Loucy (cell line): ENCODE data around the gene F11R.

Experiments
- H2AFZ ChIP-seq: fragments of 200-600 bp; sonication (generic); 2 replicates; pipeline ENCODE4 v1.6.0; 2016; ENCODE audit warnings: antibody characterized with exemption, mild to moderate bottlenecking, low read length, moderate library complexity
- H3F3A ChIP-seq: fragments of 200-600 bp; 2 replicates; pipeline ENCODE4 v1.6.0; 2016; ENCODE audit warnings: antibody characterized with exemption, low read depth, mild to moderate bottlenecking
- H3K27me3 ChIP-seq: fragments of 200-600 bp; sonication (generic); 2 replicates; pipeline ENCODE4 v1.6.1; 2014; ENCODE audit warnings: low read length, mild to moderate bottlenecking; ENCODE audit not compliant: insufficient read depth, poor library complexity, severe bottlenecking
- H3K36me3 ChIP-seq: fragments of 200-600 bp; sonication (generic); 2 replicates; pipeline ENCODE4 v1.6.1; 2016; ENCODE audit warnings: low read length; ENCODE audit not compliant: insufficient read depth
- H3K4me1 ChIP-seq: fragments of 200-600 bp; sonication (generic); 2 replicates; pipeline ENCODE4 v1.5.1; 2014; ENCODE audit warnings: low read length, mild to moderate bottlenecking; ENCODE audit not compliant: insufficient read depth, poor library complexity, severe bottlenecking
- H3K4me2 ChIP-seq: fragments of 200-600 bp; sonication (generic); 2 replicates; pipeline ENCODE4 v1.6.0; 2014; ENCODE audit warnings: antibody characterized with exemption, low read length, low read depth, mild to moderate bottlenecking; ENCODE audit not compliant: poor library complexity, severe bottlenecking
- H3K4me3 ChIP-seq: fragments of 200-600 bp; sonication (generic); 2 replicates; pipeline ENCODE4 v1.5.1; 2014; ENCODE audit warnings: low read length, mild to moderate bottlenecking, mixed read lengths; ENCODE audit not compliant: poor library complexity, severe bottlenecking
- H3K79me2 ChIP-seq: fragments of 200-600 bp; sonication (generic); 2 replicates; pipeline ENCODE4 v1.6.1; 2014; ENCODE audit warnings: low read length; ENCODE audit not compliant: insufficient read depth
- H3K9ac ChIP-seq: fragments of 200-600 bp; sonication (generic); 2 replicates; pipeline ENCODE4 v1.6.0; 2014; ENCODE audit warnings: mild to moderate bottlenecking, low read depth, low read length, moderate library complexity; ENCODE audit not compliant: poor library complexity, severe bottlenecking
- H3K9me2 ChIP-seq: fragments of 200-600 bp; sonication (generic); replicated peaks from 2 replicates; pipeline ENCODE4 v1.6.1; 2016; ENCODE audit warnings: low read depth, low read length, mixed read lengths
- H3K9me3 ChIP-seq: fragments of 200-600 bp; sonication (generic); 2 replicates; pipeline ENCODE4 v1.6.1; 2014; ENCODE audit warnings: mild to moderate bottlenecking, antibody characterized with exemption, low read length, low read depth; ENCODE audit not compliant: insufficient read depth
- H4K20me1 ChIP-seq: fragments of 200-600 bp; sonication (generic); 2 replicates; pipeline ENCODE4 v1.6.0; 2014; ENCODE audit warnings: antibody characterized with exemption, low read length, mild to moderate bottlenecking; ENCODE audit not compliant: insufficient read depth, poor library complexity, severe bottlenecking
- CTCF ChIP-seq: fragments of 200-600 bp; sonication (generic); conservative IDR thresholded peaks from 2 replicates; pipeline ENCODE4 v1.5.1; 2014; ENCODE audit warnings: mild to moderate bottlenecking, antibody characterized with exemption, low read length
- EZH2phosphoT487 ChIP-seq: fragments of 200-600 bp; IDR thresholded peaks from 2 replicates; pipeline ENCODE4 v1.6.1; 2018; ENCODE audit warnings: antibody characterized with exemption, mild to moderate bottlenecking, moderate library complexity, borderline replicate concordance

F11R gene

GRCh38 chr1:161045736-161046604, 25.0 kb upstream of the F11R start, which contains the start of gene USF1:
USF1 (minus strand) TSS chr1:161045977; CDS start chr1:161043275, 2,702 bp downstream.
- Histone ChIP-seq H3K36me3 (peaks cover 36% of the 10 kb centered on the region; the same call in 1 of the 2 replicates), H2AFZ (peak within 1 kb of the TSS; percentile 87), H3K79me2 (peaks cover 36% of the 10 kb centered on the region), H3K27me3 (no peaks in the 10 kb centered on the region), H3K4me1 (peaks cover 22% of the 10 kb centered on the region), H3K4me3 (peak within 1 kb of the TSS; percentile 91), H4K20me1 (no peaks in the 10 kb centered on the region), H3F3A (no peaks in the 10 kb centered on the region), H3K9ac (peak within 1 kb of the TSS; percentile 91), H3K9me2 (no peaks in the 10 kb centered on the region), H3K4me2 (peak within 1 kb of the TSS; percentile 100), H3K9me3 (no peaks in the 10 kb centered on the region)
- TF ChIP-seq CTCF (no peak), EZH2phosphoT487 (no peak)

GRCh38 chr1:161044908-161045735, 24.2 kb upstream of the F11R start:
- Histone ChIP-seq H3K9me3 (no peaks in the 10 kb centered on the region), H2AFZ (peak overlapping the region; percentile 87)

More at GRCh38 chr1:161044908-161045735, 24.2 kb upstream of the F11R start:
- no peaks in the 10 kb centered on the region for H3F3A ChIP-seq
- no peaks in the 10 kb centered on the region for H3K27me3 ChIP-seq
- H3K79me2 ChIP-seq, result peaks cover 36% of the 10 kb centered on the region
- H3K4me2 ChIP-seq, result peak overlapping the region; percentile 100
- no peaks in the 10 kb centered on the region for H4K20me1 ChIP-seq
- peak overlapping the region; percentile 91 for H3K4me3 ChIP-seq
- no peak for TF ChIP-seq EZH2phosphoT487
- TF ChIP-seq CTCF, result no peak
- H3K4me1 ChIP-seq, result peaks cover 22% of the 10 kb centered on the region
- no peaks in the 10 kb centered on the region for H3K9me2 ChIP-seq
- H3K9ac ChIP-seq, result peak overlapping the region; percentile 91
- peaks cover 37% of the 10 kb centered on the region; the same call in 1 of the 2 replicates for H3K36me3 ChIP-seq
